K562 (cell line): ENCODE results near the gene CLIP1. TPM values are rescaled to one million over a fixed set of nuclear protein-coding genes. Genes with fewer than 3 reads are reported as not detected.
"Not testable (repeated sequence)": the region's sequence is repeated elsewhere in the genome, so short reads cannot be mapped to it uniquely, and the experiment has no call there.

Experiments used
- ATAC-seq: fragments of 200-7000 bp; cut with Tn5 transposase; 3 replicates; pipeline ENCODE4 v1.9.1; 2020; ENCODE audit warnings: moderate library complexity
- BruUV-seq: library from RNA; stranded (reverse); fragments of 400-500 nt; replicated peaks from 2 replicates; lab custom pipeline; 2021; lab: Mats Ljungman, UMichigan
- CTCF ChIA-PET: fragments of 300-600 bp; formaldehyde crosslinking; extraction: SDS; loops from one replicate; lab custom pipeline; 2021; ENCODE audit warnings: low intra/inter-chr PET ratio; lab: Yijun Ruan, JAX
- POLR2A ChIA-PET: fragments of 300-600, 350-650 bp; sonication (Branson Sonifier 250); formaldehyde crosslinking; extraction: SDS; loops from one replicate; lab custom pipeline; 2021; ENCODE audit warnings: antibody characterized with exemption, inconsistent platforms; lab: Yijun Ruan, JAX
- DNase-seq, 4 experiments: peaks; one replicate each; pipeline versions ENCODE4 v3.0.0 to v3.0.0-alpha.2; 2011 to 2018; ENCODE audit warnings: low spot score in 3 of 4, mixed read lengths in 3 of 4; ENCODE audit errors: extremely low read depth in 1 of 4
- FAIRE-seq: peaks from 2 replicates; lab custom pipeline; 2011; peaks lifted over from hg19 to GRCh38; lab: Jason Lieb, UNC
- H2AFZ ChIP-seq: 2 replicates; pipeline ENCODE4 v1.6.0; 2011; ENCODE audit warnings: low read depth, low read length, control low read depth, inconsistent platforms
- H3K27ac ChIP-seq: fragments of 200-600 bp; 3 replicates; pipeline ENCODE4 v1.8.0; 2011; ENCODE audit warnings: low read depth, mild to moderate bottlenecking, control low read depth, inconsistent platforms, low read length, moderate library complexity, mixed read lengths; ENCODE audit errors: extremely low read depth
- H3K27me3 ChIP-seq, 2 experiments: fragments of 300-600 bp in 1 of 2; 2 replicates in 1 of 2; 3 replicates in 1 of 2; pipeline versions ENCODE4 v1.6.0 to v1.8.0; 2011; ENCODE audit warnings: inconsistent platforms in 2 of 2, low read length in 2 of 2, mild to moderate bottlenecking in 1 of 2, mixed read lengths in 1 of 2, moderate library complexity in 1 of 2; ENCODE audit not compliant: control insufficient read depth in 2 of 2, insufficient read depth in 2 of 2
- H3K36me3 ChIP-seq: fragments of 300-600 bp; 3 replicates; pipeline ENCODE4 v1.8.0; 2011; ENCODE audit warnings: mild to moderate bottlenecking, low read length, inconsistent platforms; ENCODE audit not compliant: control insufficient read depth, insufficient read depth
- H3K4me1 ChIP-seq, 2 experiments: fragments of 200-600 bp in 1 of 2; replicated peaks in 1 of 2; 2 replicates in 1 of 2; 3 replicates in 1 of 2; pipeline versions ENCODE4 v1.5.1 to v1.8.0; 2011; ENCODE audit warnings: inconsistent platforms in 2 of 2, low read length in 2 of 2, mild to moderate bottlenecking in 1 of 2, mixed read lengths in 1 of 2, moderate library complexity in 1 of 2; ENCODE audit not compliant: control insufficient read depth in 2 of 2, insufficient read depth in 2 of 2
- H3K4me2 ChIP-seq: 2 replicates; pipeline ENCODE4 v1.6.1; 2011; ENCODE audit warnings: low read length, control low read depth, inconsistent platforms, mixed read lengths; ENCODE audit not compliant: insufficient read depth
- H3K4me3 ChIP-seq: fragments of 200-600 bp; sonication (generic), shearing (Covaris generic); 2 replicates; pipeline ENCODE4 v1.5.1; 2016; ENCODE audit warnings: control low read depth, inconsistent platforms
- H3K79me2 ChIP-seq: fragments of 200-600 bp; 3 replicates; pipeline ENCODE4 v1.8.0; 2011; ENCODE audit warnings: low read length, inconsistent platforms; ENCODE audit not compliant: control insufficient read depth, insufficient read depth
- H3K9ac ChIP-seq, 2 experiments: 2 replicates each; pipeline versions ENCODE4 v1.6.0 to v1.6.1; 2011; ENCODE audit warnings: low read depth in 2 of 2, low read length in 2 of 2, control low read depth in 1 of 2, inconsistent platforms in 1 of 2, mild to moderate bottlenecking in 1 of 2, mixed read lengths in 1 of 2; ENCODE audit not compliant: insufficient read depth in 1 of 2
- H3K9me1 ChIP-seq: one replicate; pipeline ENCODE4 v1.6.0; 2011; ENCODE audit warnings: inconsistent platforms, mild to moderate bottlenecking, low read length, moderate library complexity; ENCODE audit not compliant: control insufficient read depth, insufficient read depth
- H3K9me3 ChIP-seq: replicated peaks from 2 replicates; pipeline ENCODE4 v1.5.1; 2011; ENCODE audit warnings: low read depth, low read length, inconsistent platforms; ENCODE audit not compliant: control insufficient read depth, insufficient read depth
- H4K20me1 ChIP-seq: replicated peaks from 2 replicates; pipeline ENCODE4 v1.6.1; 2011; ENCODE audit warnings: low read length, inconsistent platforms, mixed read lengths; ENCODE audit not compliant: control insufficient read depth, insufficient read depth
- CEBPB ChIP-seq: fragments of 450-650 bp; IDR thresholded peaks from 2 replicates; pipeline ENCODE4 v1.6.1; 2016; ENCODE audit warnings: missing genetic modification characterization, missing compliant biosample characterization
- CEBPG ChIP-seq, 3 experiments: fragments of 200-800 bp in 1 of 3; sonication (Bioruptor generic) in 1 of 3; sonication (generic) in 1 of 3; formaldehyde crosslinking in 1 of 3; IDR thresholded peaks in 2 of 3; conservative IDR thresholded peaks in 1 of 3; 2 replicates each; pipeline versions ENCODE4 v1.6.1 to v1.8.0; 2016 to 2022; ENCODE audit warnings: missing compliant biosample characterization in 2 of 3, missing genetic modification characterization in 2 of 3, mild to moderate bottlenecking in 1 of 3, missing genetic modification reagents in 1 of 3
- RBM25 ChIP-seq: fragments of 200-400 bp; formaldehyde crosslinking; IDR thresholded peaks from 2 replicates; pipeline ENCODE4 v1.6.1; 2018; ENCODE audit warnings: low read length, low read depth, moderate library complexity; ENCODE audit not compliant: severe bottlenecking
- USF2 ChIP-seq: sonication (generic); formaldehyde crosslinking; IDR thresholded peaks from 2 replicates; pipeline ENCODE4 v1.5.0; 2020; ENCODE audit warnings: missing genetic modification reagents
- ZNF121 ChIP-seq: sonication (generic); formaldehyde crosslinking; conservative IDR thresholded peaks from 2 replicates; pipeline ENCODE4 v1.8.0; 2022; ENCODE audit warnings: missing genetic modification reagents
- WGBS: fragments of 100-300 bp; shearing (Covaris generic); methylation state at CpG from one replicate; pipeline ENCODE4 v1.1.6; 2016; ENCODE audit warnings: low coverage, mixed read lengths; ENCODE audit not compliant: insufficient coverage; ENCODE audit errors: missing lambda C conversion rate; 5-methylcytosine and 5-hydroxymethylcytosine counted together
- in situ Hi-C: fragments of 300-500 bp; cut with MboI; formaldehyde crosslinking; loops from 4 replicates; pipeline ENCODE4 v1.15.0; 2018; ENCODE audit warnings: inconsistent platforms, mixed read lengths
- intact Hi-C: fragments of 100-400 bp; cut with micrococcal nuclease; formaldehyde crosslinking; loops from 2 replicates; pipeline ENCODE4 v1.14.2; 2022
- polyA plus RNA-seq, 8 experiments: library from polyadenylated mRNA; depleted of rRNA in 4 of 8; stranded (reverse) in 5 of 8; unstranded in 3 of 8; fragments of >200 nt; fragmentation: Nextera tagmentation in 2 of 8; fragmentation: Illumina TruSeq in 1 of 8; extraction: Ambion mirVana in 2 of 8; extraction: Trizol in 1 of 8; gene quantifications; 2 replicates each; pipeline versions ENCODE4 v1.2.1 to v1.2.3, GENCODE V29; 2011 to 2014; ENCODE audit warnings: inconsistent platforms in 1 of 8, missing spikeins in 1 of 8
- total RNA-seq, 7 experiments: library from RNA; depleted of rRNA in 6 of 7; stranded (reverse); fragments of >200 nt in 6 of 7; fragmentation: Illumina TruSeq in 2 of 7; extraction: Trizol in 2 of 7; gene quantifications; 2 replicates each; pipeline versions ENCODE4 v1.2.1 to v1.2.3, GENCODE V29; 2011 to 2021; ENCODE audit warnings: low replicate concordance in 1 of 7

Gene CLIP1
- total and polyA plus RNA-seq, 9 of the 15 experiments (the other 6 are each of a cell fraction or from before 2014, with no cell fraction given), result 5.8 to 33.9 (median 27.6) TPM

GRCh38 chr12:122444071-122444470 is 21.6 kb upstream of the CLIP1 start:
- not testable (repeated sequence) for DNase-seq, ATAC-seq

DNA sequence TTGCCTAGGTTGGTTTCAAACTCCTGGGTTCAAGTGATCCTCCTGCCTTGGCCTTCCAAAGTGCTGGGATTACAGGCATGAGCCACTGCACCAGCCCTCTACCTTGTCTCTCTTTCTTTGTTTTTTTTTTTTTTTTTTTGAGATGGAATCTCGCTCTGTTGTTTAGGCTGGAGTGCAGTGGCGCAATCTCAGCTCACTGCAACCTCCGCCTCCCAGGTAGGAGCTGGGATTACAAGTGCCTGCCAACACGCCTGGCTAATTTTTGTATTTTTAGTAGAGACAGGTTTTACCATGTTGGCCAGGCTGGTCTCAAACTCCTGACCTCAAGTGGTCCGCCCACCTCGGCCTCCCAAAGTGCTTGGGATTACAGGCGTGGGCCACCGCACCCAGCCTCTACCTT is 16.4 kb upstream of the CLIP1 start:
- H3K9me1 ChIP-seq; H2AFZ ChIP-seq; H3K79me2 ChIP-seq; H3K9me3 ChIP-seq; BruUV-seq; H3K27ac ChIP-seq; in situ Hi-C loops; ATAC-seq; H3K4me2 ChIP-seq; H3K27me3 ChIP-seq; H3K4me3 ChIP-seq; CTCF ChIA-PET; FAIRE-seq; DNase-seq; intact Hi-C loops; H3K4me1 ChIP-seq; H3K9ac ChIP-seq; H4K20me1 ChIP-seq; H3K36me3 ChIP-seq; TF ChIP-seq CEBPG (tag; conservative IDR thresholded peaks at IDR 0.05 in 1 of 2, IDR thresholded peaks at IDR 0.05 in 1 of 2): not testable (repeated sequence)
- POLR2A ChIA-PET, result interaction anchor here (1.0 to 1.3 kb wide), 3 partner anchors 10 to 39 kb away, joined by 3 to 9 read pairs (median 5); no protein-coding TSS in a partner anchor
- TF ChIP-seq CEBPG (CRISPR knock-in tag; IDR thresholded peaks at IDR 0.05) (0 out of 2 replicates have a peak, but pooled peaks have one; percentile 29), CEBPB (tag) (peak; percentile 81)
- WGBS, result 59% methylated on average over 6 of the region's 8 CpGs

More at GRCh38 chr12:122444071-122444470, 21.6 kb upstream of the CLIP1 start:
- H3K27me3 ChIP-seq, BruUV-seq, H3K4me1 ChIP-seq, H3K4me2 ChIP-seq, H3K4me3 ChIP-seq, H4K20me1 ChIP-seq, H3K9me3 ChIP-seq, H2AFZ ChIP-seq, FAIRE-seq, intact Hi-C loops, CTCF ChIA-PET, H3K9ac ChIP-seq, H3K79me2 ChIP-seq, H3K36me3 ChIP-seq, POLR2A ChIA-PET, in situ Hi-C loops, H3K9me1 ChIP-seq, H3K27ac ChIP-seq: not testable (repeated sequence)
- WGBS, result 45% methylated on average over 5 of the region's 5 CpGs
- TF ChIP-seq RBM25, result peak; percentile 44
- peak; percentile 88 for TF ChIP-seq ZNF121
- TF ChIP-seq USF2 (CRISPR knock-in tag), result 0 out of 2 replicates have a peak, but pooled peaks have one; percentile 10
